ENCODE measurements around the gene PTCD3. TPM values are rescaled to one million over a fixed set of nuclear protein-coding genes. Genes with fewer than 3 reads are reported as not detected.

Gene PTCD3
- total RNA-seq, 1 donor from 2014 or later = 66.1 TPM

GRCh38 chr2:86140969-86141392 lies 34.9 kb downstream of the PTCD3 start:
- TF ChIP-seq CTCF (IDR thresholded peaks at IDR 0.05; ENCODE audit: insufficient read depth, low read length, poor library complexity, severe bottlenecking) = no peak
- no peak overlapping the region for H3K4me3 ChIP-seq (ENCODE audit: low read depth, low read length)
- H3K36me3 ChIP-seq (ENCODE audit: control insufficient read depth, insufficient read depth, low read length) = no peaks in the 10 kb centered on the region
- no peaks in the 10 kb centered on the region for H3K27me3 ChIP-seq (ENCODE audit: control insufficient read depth, insufficient read depth, low read length)
- DNase-seq (ENCODE audit: low read depth) = no peak

- H3K4me3 ChIP-seq (ENCODE audit: low read depth, low read length) = no peak overlapping the region
- TF ChIP-seq CTCF (IDR thresholded peaks at IDR 0.05; ENCODE audit: insufficient read depth, low read length, poor library complexity, severe bottlenecking) = no peak
- DNase-seq (ENCODE audit: low read depth) = no peak
- no peaks in the 10 kb centered on the region for H3K36me3 ChIP-seq (ENCODE audit: control insufficient read depth, insufficient read depth, low read length)
- H3K27me3 ChIP-seq (ENCODE audit: control insufficient read depth, insufficient read depth, low read length) = no peaks in the 10 kb centered on the region
Measured at GRCh38 chr2:86142436-86143257, 36.6 kb downstream of the PTCD3 start.

GRCh38 chr2:86143307-86143706 lies 37.3 kb downstream of the PTCD3 start:
- Histone ChIP-seq H3K4me3 (ENCODE audit: low read depth, low read length) (no peak overlapping the region), H3K36me3 (ENCODE audit: control insufficient read depth, insufficient read depth, low read length) (no peaks in the 10 kb centered on the region), H3K27me3 (ENCODE audit: control insufficient read depth, insufficient read depth, low read length) (no peaks in the 10 kb centered on the region)
- no peak for DNase-seq (ENCODE audit: low read depth)
- no peak for TF ChIP-seq CTCF (IDR thresholded peaks at IDR 0.05; ENCODE audit: insufficient read depth, low read length, poor library complexity, severe bottlenecking)

- no peak for TF ChIP-seq CTCF (IDR thresholded peaks at IDR 0.05; ENCODE audit: insufficient read depth, low read length, poor library complexity, severe bottlenecking)
- Histone ChIP-seq H3K4me3 (ENCODE audit: low read depth, low read length) (no peak overlapping the region), H3K27me3 (ENCODE audit: control insufficient read depth, insufficient read depth, low read length) (no peaks in the 10 kb centered on the region), H3K36me3 (ENCODE audit: control insufficient read depth, insufficient read depth, low read length) (peaks cover 2% of the 10 kb centered on the region)
- no peak for DNase-seq (ENCODE audit: low read depth)
Measured at GRCh38 chr2:86143926-86144685, 38.1 kb downstream of the PTCD3 start.

- no peak for TF ChIP-seq CTCF (IDR thresholded peaks at IDR 0.05; ENCODE audit: insufficient read depth, low read length, poor library complexity, severe bottlenecking)
- Histone ChIP-seq H3K27me3 (ENCODE audit: control insufficient read depth, insufficient read depth, low read length) (no peaks in the 10 kb centered on the region), H3K4me3 (ENCODE audit: low read depth, low read length) (no peak overlapping the region), H3K36me3 (ENCODE audit: control insufficient read depth, insufficient read depth, low read length) (peaks cover 3% of the 10 kb centered on the region)
- DNase-seq (ENCODE audit: low read depth) = no peak
Measured at GRCh38 chr2:86147793-86148192, 41.8 kb downstream of the PTCD3 start.
